BE2C (cell line): ENCODE results near the gene TERT.

Experiments used
- DNase-seq: peaks from one replicate; pipeline ENCODE4 v3.0.0-alpha.2; 2020
- H3K27me3 ChIP-seq: fragments of 250-450 bp; sonication (Bioruptor Pico); 2 replicates; pipeline ENCODE4 v1.5.1; 2020; ENCODE audit warnings: mild to moderate bottlenecking
- H3K36me3 ChIP-seq: fragments of 250-450 bp; sonication (Bioruptor Pico); 2 replicates; pipeline ENCODE4 v1.5.1; 2020; ENCODE audit warnings: mild to moderate bottlenecking
- H3K4me1 ChIP-seq: fragments of 250-450 bp; sonication (Bioruptor Pico); 2 replicates; pipeline ENCODE4 v1.5.1; 2020
- H3K4me3 ChIP-seq: 2 replicates; pipeline ENCODE4 v1.5.1; 2011; ENCODE audit warnings: low read depth, low read length
- H3K9me3 ChIP-seq: fragments of 250-450 bp; sonication (Bioruptor Pico); 2 replicates; pipeline ENCODE4 v1.5.1; 2020
- TF ChIP-seq, protein P1 (sequence below): IDR thresholded peaks from 2 replicates; pipeline ENCODE4 v1.5.1; 2012; ENCODE audit warnings: mild to moderate bottlenecking, low read depth, low read length

Gene TERT

DNA sequence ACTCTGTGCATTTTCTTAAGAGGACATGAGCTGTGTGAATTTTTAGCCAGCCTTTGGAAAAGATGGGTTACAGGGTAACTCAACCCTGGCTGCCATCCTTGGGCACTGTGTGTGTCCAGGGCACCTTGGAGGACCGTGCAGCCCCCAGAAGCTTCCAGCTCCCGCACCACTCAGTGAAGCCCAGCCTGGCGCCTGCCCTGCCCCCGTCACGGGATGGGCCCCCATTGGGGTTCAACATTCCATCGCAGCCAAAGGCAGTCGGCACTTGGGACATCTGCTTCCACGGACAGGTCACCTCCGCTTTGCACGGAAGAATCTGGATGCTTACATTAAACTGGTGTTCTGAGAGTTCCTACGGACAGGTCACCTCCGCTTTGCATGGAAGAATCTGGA lies 71.6 kb downstream of the TERT start:
- no peak for DNase-seq
- TF ChIP-seq, protein P1, sequence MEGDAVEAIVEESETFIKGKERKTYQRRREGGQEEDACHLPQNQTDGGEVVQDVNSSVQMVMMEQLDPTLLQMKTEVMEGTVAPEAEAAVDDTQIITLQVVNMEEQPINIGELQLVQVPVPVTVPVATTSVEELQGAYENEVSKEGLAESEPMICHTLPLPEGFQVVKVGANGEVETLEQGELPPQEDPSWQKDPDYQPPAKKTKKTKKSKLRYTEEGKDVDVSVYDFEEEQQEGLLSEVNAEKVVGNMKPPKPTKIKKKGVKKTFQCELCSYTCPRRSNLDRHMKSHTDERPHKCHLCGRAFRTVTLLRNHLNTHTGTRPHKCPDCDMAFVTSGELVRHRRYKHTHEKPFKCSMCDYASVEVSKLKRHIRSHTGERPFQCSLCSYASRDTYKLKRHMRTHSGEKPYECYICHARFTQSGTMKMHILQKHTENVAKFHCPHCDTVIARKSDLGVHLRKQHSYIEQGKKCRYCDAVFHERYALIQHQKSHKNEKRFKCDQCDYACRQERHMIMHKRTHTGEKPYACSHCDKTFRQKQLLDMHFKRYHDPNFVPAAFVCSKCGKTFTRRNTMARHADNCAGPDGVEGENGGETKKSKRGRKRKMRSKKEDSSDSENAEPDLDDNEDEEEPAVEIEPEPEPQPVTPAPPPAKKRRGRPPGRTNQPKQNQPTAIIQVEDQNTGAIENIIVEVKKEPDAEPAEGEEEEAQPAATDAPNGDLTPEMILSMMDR = no peak
- no peaks in the 10 kb centered on the region for H3K9me3 ChIP-seq
- H3K27me3 ChIP-seq = no peaks in the 10 kb centered on the region
- no peak overlapping the region for H3K4me3 ChIP-seq
- H3K4me1 ChIP-seq = no peaks in the 10 kb centered on the region
- no peaks in the 10 kb centered on the region for H3K36me3 ChIP-seq

DNA sequence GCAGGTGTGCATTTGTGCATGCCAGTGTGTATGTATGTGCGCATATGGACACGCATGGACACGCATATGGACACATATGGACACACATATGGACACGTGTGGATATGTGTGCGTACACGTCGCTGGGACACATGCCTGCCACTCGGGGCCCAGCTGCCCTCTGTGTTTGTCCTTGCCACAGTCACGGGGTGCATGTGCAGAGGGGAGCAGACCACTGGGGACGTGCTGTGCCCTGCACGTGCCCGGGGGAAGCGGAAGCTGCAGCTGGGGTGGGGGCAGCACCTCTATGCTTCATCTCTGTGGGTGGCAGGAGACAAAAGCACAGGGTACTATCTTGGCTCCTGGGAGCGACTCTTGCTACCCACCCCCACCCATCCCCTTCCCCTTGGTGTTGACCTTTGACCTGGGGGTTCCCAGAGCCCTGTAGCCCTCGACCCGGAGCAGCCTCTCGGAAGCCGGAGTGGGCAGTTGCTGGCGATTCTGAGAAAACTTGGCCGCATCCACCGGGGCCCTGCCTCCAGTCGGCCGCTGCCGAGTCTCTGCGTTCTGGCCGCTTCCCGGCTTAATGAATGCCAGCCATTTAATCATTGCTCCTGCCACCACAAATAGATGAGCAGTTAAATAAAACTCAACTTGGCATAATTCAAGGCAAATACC lies 72.1 kb downstream of the TERT start:
- Histone ChIP-seq H3K36me3 (no peaks in the 10 kb centered on the region), H3K4me3 (no peak overlapping the region), H3K4me1 (no peaks in the 10 kb centered on the region), H3K9me3 (no peaks in the 10 kb centered on the region), H3K27me3 (no peaks in the 10 kb centered on the region)
- TF ChIP-seq, protein P1 = no peak
- no peak for DNase-seq

DNA sequence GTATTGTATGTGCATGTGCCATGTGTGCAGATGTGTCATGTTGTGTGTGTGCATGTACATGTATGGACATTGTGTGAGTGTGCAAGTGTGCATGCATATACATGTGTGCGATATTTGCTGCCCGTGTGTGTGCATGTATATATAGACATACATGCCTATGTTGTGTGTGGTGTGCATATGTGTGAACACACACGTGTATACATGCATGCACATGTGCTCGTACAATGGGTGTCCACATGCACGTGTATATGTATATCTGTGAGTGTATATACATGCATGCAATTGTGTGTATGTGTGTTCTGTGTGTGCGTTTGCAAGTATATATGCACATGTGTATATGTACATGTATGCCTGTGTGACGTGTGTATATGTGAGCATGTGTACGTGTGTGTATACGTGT lies 72.7 kb downstream of the TERT start:
- DNase-seq = no peak
- no peak overlapping the region for H3K4me3 ChIP-seq
- H3K9me3 ChIP-seq = no peaks in the 10 kb centered on the region
- H3K36me3 ChIP-seq = no peaks in the 10 kb centered on the region
- no peaks in the 10 kb centered on the region for H3K4me1 ChIP-seq
- TF ChIP-seq, protein P1 = no peak
- H3K27me3 ChIP-seq = no peaks in the 10 kb centered on the region

- Histone ChIP-seq H3K4me1 (no peaks in the 10 kb centered on the region), H3K36me3 (no peaks in the 10 kb centered on the region), H3K9me3 (no peaks in the 10 kb centered on the region), H3K4me3 (no peak overlapping the region), H3K27me3 (no peaks in the 10 kb centered on the region)
- DNase-seq = no peak
- TF ChIP-seq, protein P1 = no peak
Observed at GRCh38 chr5:1221721-1222120, 73.1 kb downstream of the TERT start.

DNA sequence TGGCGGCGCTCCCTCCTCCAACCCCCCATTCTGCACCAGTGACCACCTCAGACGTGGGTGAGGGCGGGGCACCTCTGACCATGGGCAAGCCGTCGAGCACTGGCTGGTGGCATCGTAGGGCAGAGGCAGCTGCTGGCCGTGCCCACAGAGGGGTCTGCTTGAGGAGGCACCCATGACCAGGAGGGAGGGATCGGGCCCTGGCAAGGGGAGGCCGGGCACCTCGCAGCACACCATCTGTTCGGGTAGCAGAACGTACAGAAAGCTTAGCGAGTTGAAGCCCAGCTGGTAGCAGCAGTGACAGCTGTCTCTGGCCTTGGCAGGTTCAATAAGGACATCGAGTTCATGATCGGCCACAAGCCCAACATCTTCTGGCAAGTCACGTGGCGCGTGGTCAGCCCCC lies 74.0 kb downstream of the TERT start:
- H3K27me3 ChIP-seq = no peaks in the 10 kb centered on the region
- no peaks in the 10 kb centered on the region for H3K4me1 ChIP-seq
- no peaks in the 10 kb centered on the region for H3K9me3 ChIP-seq
- no peak overlapping the region for H3K4me3 ChIP-seq
- no peak for DNase-seq
- TF ChIP-seq, protein P1 = no peak
- H3K36me3 ChIP-seq = no peaks in the 10 kb centered on the region

- TF ChIP-seq, protein P1 = no peak
- Histone ChIP-seq H3K36me3 (no peaks in the 10 kb centered on the region), H3K9me3 (no peaks in the 10 kb centered on the region), H3K4me1 (no peaks in the 10 kb centered on the region), H3K27me3 (no peaks in the 10 kb centered on the region), H3K4me3 (no peak overlapping the region)
- no peak for DNase-seq
Observed at GRCh38 chr5:1220351-1220750, 74.5 kb downstream of the TERT start.
